Activated T-cell treated with anti-CD3 and anti-CD28 coated beads for 4 hours (primary cell): ENCODE results near the gene KIAA0513.
"Not testable (repeated sequence)": the region's sequence is repeated elsewhere in the genome, so short reads cannot be mapped to it uniquely, and the experiment has no call there.

ENCODE experiments used
- DNase-seq: peaks from one replicate; pipeline ENCODE4 v3.0.0-alpha.2; 2020

Gene KIAA0513

DNA sequence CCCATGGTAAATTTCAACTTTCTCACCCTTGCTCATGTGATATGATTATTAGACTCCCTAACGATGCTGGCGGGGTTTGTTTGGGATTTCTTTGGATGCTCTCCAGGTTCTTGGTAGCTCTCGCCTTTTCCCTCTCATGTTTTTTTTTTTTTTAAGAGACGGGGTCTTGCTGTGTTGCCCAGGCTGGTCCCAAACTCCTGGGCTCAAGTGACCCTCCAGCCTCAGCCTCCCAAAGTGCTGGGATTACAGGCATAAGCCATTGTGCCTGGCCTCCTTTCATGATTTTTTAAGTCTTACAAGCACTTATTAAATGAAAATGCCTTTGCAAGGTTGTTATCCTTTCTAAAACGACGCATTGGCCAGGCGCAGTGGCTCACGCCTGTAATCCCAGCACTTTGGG, 24.1 kb downstream of the KIAA0513 start:
- DNase-seq: no peak

DNA sequence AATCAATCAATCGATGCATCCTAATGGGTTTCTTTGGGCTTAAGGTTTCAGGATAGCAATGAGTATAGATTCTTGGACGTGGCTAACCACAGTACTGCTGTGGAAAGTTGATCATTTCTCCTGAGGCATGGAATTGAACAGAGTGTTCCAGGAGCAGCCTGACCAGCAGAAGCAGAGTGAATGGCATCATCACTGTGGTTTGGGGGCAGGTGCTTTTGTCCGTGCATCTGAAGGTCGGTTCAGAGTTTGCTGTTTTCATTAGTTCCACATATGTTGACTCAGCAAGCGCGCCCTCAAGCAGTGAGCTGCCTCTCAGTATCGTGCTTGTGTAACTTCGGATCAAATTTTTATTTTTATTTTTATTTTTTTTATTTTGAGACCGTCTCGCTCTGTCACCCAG, 24.9 kb downstream of the KIAA0513 start:
- no peak for DNase-seq

DNA sequence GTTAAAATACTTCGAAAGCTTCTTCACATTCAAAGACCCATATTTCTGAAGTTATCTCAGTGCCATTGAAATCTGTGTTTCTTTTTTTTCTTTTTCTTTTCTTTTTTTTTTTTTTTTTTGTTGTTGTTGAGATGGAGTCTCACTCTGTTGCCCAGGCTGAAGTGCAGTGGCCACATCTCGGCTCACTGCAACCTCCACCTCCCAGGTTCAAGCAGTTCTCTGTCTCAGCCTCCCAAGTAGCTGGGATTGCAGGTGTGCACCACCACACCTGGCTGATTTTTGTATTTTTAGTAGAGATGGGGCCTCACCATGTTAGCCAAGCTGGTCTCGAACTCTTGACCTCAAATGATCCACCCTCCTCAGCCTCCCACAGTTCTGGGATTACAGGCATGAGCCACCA, 26.7 kb downstream of the KIAA0513 start:
- DNase-seq: not testable (repeated sequence)

DNA sequence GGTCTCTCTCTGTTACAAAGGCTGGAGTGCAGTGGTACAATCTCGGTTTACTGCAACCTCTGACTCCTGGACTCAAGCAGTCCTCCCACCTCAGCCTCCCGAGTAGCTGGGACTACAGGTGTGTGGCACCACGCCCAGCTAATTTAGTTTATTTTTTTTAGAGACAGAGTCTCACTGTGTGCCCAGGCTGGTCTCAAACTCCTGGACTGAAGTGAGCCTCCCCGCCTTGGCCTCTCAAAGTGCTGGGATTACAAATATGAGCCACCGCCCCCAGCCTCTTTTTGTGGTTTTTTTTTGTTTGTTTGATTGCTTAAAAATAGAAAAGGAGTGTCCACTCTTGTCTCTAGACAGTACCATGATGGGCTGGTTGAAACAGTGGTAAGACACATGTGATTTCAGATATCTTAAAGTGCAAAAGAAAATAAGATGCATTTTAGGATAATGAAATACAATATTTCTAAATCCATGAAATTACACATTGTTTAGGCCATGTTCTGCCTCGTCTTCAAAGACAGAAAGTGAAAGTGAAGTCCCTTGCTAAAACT, 27.4 kb downstream of the KIAA0513 start:
- no peak for DNase-seq

GRCh38 chr16:85055493-85056210, 28.1 kb downstream of the KIAA0513 start:
- DNase-seq: peak; percentile 35

DNA sequence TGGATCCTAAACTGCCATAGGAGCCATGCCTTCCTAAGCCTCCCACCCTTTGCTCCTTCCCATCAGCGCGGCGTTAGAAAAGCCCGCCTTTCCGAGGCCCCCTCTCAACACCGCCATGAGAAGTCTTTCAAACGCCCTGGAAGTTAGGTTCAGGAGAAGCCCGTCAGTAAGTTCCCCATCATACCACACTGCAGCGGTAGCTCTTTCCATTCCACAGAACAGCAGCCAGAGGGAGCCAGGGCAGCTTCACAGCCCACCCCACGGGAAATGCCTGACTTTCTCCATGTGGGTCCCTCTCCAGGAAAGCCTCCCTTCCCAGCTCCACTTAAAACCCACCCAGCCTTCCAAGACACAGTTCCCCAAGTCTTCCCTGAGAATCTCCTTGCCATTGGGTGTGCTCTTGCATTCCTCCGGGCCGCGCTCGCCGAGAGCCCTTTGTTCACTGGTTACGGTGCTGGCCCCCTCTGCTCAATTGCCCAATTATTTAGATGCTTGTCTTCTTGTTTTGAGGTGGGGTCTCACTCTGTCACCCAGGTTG, 28.7 kb downstream of the KIAA0513 start:
- DNase-seq: no peak

GRCh38 chr16:85057212-85057889, 29.8 kb downstream of the KIAA0513 start:
- no peak for DNase-seq

DNA sequence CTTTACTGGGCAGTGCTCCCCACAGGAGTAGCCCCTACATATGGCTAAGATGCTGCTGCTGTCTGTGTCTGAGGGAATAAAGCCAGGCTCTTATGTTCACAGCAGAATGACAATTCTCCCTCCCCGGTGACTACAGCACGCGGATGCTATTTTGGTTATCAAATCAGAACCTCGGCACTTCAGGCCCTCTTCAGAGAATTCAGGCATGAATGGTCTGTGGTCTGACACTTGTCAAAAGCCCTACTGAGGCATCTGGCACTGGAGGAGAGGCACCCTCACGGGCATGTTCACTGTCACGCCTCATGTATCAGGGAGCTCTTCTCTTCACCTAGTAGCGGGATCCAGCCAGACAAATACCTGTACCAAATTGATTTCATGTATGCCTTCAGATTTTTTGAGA, 30.4 kb downstream of the KIAA0513 start:
- no peak for DNase-seq

DNA sequence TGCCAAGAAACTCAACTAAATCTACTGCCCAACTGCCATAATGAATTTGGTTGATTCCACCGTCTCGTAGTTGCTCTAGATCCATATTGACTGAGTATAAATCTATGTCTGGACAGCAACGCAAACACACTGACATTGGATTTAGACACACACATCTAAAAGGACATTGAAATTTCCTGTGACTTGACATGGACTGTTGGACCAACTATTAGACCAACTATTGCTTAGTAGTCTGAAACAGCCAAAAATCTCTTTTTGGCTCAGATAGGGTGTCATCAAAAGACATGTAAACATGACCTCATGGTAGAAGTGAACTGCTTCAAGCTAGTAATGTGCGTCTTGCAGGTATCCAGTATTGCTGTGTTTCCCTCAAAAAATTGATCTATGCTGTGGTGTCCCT, 31.3 kb downstream of the KIAA0513 start:
- no peak for DNase-seq

DNA sequence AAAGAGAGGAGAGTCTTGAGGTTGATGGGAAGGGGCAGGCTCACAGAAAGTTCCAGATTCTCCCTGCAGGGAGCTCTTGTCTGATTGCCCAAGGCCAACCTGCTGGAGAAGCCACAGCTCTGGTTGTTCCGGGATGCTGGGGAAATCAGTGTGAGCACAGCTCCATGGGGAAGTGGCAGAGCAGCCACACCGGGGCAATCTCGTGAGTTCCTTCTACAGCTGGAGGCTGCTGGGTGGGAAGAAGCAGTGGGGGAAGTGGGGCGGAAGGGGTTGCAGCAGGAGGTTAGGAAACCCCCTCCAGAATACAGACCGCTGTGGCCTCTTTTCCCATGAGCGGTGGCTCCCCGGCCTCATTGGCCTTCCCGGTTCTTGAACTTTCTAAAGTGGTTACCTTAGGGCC, 34.0 kb downstream of the KIAA0513 start:
- no peak for DNase-seq

GRCh38 chr16:85062323-85062722, 34.7 kb downstream of the KIAA0513 start:
- no peak for DNase-seq

DNA sequence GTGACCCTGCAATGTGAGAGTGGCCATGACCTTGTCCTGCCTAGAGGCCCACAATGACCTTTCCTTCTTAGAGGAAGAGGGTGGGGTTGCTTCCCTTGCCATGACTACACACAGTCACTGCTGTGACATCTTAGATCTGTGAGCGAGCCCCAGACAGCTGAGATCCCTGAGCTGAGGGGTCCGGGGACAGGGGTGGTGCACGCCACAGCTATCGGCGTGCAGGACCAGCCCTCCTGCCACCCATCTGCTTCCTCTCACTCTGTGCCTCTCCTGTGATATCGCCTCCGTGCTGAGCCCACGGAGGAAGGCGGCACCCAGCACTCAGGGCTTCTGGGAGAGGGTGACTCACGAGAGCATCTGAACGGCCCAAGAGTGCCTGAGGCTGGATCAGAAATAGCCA, 35.2 kb downstream of the KIAA0513 start:
- DNase-seq: no peak

- DNase-seq: no peak
These were observed 36.6 kb downstream of the KIAA0513 start for GRCh38 chr16:85064186-85064585.

DNA sequence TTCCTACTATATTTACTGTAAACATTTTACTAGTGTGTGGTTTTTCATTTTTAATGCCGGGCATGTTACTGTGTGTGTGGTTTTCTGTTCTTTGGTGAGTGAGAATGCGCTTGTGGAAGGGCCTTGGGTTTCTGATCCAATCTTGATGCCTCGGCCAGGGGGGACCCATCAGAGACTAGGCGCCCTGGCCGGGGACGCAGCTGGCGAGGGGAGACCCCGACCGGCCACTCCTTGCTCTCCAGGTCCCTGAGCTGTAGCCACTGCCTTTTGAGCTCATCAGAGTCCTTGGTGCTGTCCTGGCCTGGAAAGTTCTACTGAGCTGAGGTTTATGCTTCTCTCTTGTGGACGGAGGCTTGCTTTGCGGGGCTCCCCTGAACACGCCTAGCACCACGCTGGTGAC, 37.5 kb downstream of the KIAA0513 start:
- DNase-seq: no peak

- DNase-seq: no peak
These were observed 38.8 kb downstream of the KIAA0513 start for GRCh38 chr16:85066346-85066885.

DNA sequence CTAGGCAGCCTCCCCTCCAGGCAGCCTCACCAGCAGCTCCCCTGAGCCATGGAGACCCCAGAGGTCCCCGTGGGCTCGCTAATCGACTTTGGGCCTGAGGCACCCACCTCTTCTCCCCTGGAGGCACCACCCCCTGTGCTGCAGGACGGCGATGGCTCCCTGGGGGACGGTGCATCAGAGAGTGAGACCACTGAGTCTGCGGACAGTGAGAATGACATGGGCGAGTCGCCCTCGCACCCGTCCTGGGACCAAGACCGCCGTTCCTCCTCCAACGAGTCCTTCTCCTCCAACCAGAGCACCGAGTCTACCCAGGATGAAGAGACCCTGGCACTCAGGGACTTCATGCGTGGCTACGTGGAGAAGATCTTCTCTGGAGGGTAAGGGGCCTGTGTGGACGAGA, 39.4 kb downstream of the KIAA0513 start:
- no peak for DNase-seq

DNA sequence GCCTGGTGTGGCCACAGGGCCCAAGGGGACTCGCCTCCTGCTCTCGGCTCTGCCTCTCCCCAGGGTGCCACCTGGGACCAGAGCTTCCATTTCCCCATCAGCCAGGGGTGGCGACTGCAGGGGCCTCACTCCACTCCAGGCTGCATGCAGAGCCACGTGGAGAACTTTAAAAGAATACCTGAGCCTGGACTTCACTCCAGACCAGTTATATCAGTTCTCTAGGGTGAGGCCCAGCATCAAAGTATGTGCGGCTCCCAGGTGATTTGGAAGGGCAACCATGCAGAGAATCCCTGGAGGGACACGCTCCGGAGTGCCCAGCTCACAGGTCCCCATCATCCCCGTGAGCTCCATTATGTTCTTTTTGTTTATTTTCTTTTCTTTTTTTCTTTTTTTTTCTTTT, 39.8 kb downstream of the KIAA0513 start:
- DNase-seq: no peak

- DNase-seq: no peak
These were observed 41.2 kb downstream of the KIAA0513 start for GRCh38 chr16:85068746-85069145.

DNA sequence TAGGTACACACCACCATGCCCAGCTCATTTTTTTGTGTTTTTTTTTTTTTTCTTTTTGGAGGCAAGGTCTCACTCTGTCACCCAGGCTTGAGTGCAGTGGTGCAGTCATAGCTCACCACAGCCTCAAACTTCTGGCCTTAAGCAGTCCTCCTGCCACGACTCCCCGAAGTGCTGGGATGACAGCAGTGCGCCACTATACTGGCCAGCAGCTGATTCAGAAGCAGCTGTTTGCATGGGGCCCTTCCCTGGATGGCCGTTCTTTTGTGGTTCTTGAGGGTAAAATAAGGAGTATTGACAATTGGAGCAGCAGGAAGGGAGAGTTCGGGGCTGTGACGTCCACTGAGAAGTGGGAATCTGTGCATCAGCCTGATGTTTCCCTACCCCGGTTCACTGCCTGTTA, 41.6 kb downstream of the KIAA0513 start:
- DNase-seq: no peak

DNA sequence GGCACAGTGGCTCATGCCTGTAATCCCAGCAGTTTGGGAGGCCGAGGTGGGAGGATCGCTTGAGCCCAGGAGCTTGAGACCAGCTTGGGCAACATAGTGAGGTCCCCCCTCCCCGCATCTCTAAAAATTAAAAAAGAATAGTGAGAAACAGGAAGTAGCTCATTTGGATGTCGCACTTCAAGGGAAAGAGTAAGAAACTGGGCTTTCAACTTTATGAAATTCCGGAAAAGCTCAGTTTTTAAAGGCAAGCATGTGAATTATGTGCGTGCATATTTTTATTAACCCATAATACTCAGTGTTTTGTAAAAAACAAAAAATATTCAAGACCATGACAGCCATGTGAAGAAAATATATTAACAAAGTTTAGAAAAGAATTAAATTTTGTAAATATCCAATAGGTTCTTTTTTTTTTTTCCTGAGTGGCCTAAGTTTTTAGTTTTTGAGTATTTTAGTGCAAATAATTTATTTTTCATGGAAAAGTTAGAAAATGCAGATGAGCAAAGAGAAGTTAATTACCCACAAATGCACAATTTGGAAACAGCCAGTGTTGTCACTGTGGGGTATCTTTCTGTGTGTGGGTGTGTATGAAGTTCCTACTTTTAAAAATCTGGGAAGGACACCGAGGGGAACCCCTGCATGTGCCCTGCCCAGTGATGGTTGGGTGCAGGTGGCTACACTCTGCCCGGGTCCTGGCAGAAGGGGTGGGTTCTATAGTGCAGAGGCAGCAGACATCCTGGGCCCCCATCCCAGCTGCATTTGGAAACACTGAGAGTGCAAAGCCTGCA, 44.7 kb downstream of the KIAA0513 start:
- DNase-seq: no peak

GRCh38 chr16:85072947-85073346, 45.4 kb downstream of the KIAA0513 start:
- DNase-seq: no peak

DNA sequence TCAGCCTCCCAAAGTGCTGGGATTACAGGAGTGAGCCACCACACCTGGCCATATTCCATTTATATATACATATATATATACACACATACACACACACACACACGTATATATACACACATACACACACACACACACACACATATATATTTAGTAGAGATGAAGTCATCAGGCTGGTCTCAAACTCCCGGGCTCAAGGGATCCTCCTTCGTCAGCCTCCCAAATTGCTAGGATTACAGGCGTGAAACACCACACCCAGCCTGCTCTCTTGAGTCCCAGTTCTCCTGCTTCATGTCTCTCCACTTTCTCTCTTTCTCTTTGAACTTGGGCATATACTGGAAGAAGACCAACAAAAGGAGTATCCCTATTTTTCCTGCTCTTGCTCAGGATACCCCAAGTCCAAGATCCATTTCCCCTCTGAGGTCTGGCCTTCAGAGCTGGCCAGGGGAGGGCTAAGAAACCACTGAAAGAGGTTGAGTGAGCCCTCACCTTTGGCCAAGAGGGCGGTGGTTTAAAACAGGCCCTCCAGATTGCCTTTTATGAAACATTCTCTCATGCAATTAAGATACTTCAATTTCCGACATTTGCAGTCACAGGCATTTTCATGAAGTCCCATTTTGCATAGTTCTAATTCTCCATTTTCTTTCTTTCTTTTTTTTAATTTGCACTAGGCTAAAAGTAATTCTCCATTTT, 46.8 kb downstream of the KIAA0513 start:
- DNase-seq: no peak
